A549 (cell line): ENCODE data around the gene TSPEAR. TPM values are rescaled to one million over a fixed set of nuclear protein-coding genes. Genes with fewer than 3 reads are reported as not detected.

ENCODE experiments used
- ATAC-seq, 2 experiments: fragments of 200-7000 bp in 1 of 2; fragments of >200 bp in 1 of 2; cut with Nextera tagmentation in 1 of 2; cut with Tn5 transposase in 1 of 2; 3 replicates each; pipeline versions ENCODE4 v1.8.0 to v1.9.1; 2018 to 2020; ENCODE audit warnings: mild to moderate bottlenecking in 1 of 2, moderate library complexity in 1 of 2
- CTCF ChIA-PET: fragments of 300-600 bp; sonication (Branson Sonifier 250); formaldehyde crosslinking; extraction: SDS; loops from one replicate; lab custom pipeline; 2021; ENCODE audit warnings: antibody characterized with exemption, inconsistent platforms; lab: Yijun Ruan, JAX
- POLR2A ChIA-PET: fragments of 350-600 bp; formaldehyde crosslinking; extraction: SDS; loops from one replicate; lab custom pipeline; 2021; ENCODE audit warnings: antibody characterized with exemption, inconsistent platforms; lab: Yijun Ruan, JAX
- DNase-seq, 2 experiments: peaks; one replicate each; pipeline versions ENCODE4 v3.0.0 to v3.0.0-alpha.2; 2011 to 2016; ENCODE audit warnings: low read depth in 1 of 2, low spot score in 1 of 2
- FAIRE-seq: peaks from 2 replicates; lab custom pipeline; 2011; peaks lifted over from hg19 to GRCh38; lab: Jason Lieb, UNC
- H3K27ac ChIP-seq, 2 experiments: fragments of >200 bp; sonication (Bioruptor Twin); formaldehyde crosslinking; 3 replicates each; pipeline ENCODE4 v1.5.1; 2016 to 2017
- H3K4me1 ChIP-seq: fragments of >200 bp; sonication (Bioruptor Twin); formaldehyde crosslinking; 3 replicates; pipeline ENCODE4 v1.6.1; 2016
- H3K4me2 ChIP-seq: fragments of >200 bp; sonication (Bioruptor Twin); formaldehyde crosslinking; 3 replicates; pipeline ENCODE4 v1.6.1; 2016
- H3K4me3 ChIP-seq: fragments of >200 bp; sonication (Bioruptor Twin); formaldehyde crosslinking; 3 replicates; pipeline ENCODE4 v1.5.1; 2016
- H3K9me3 ChIP-seq: fragments of >200 bp; sonication (Bioruptor Twin); formaldehyde crosslinking; 3 replicates; pipeline ENCODE4 v1.6.1; 2016
- BHLHE40 ChIP-seq: IDR thresholded peaks from 2 replicates; pipeline ENCODE4 v1.6.1; 2012; ENCODE audit warnings: low read depth, low read length, inconsistent platforms
- CBX8 ChIP-seq: fragments of 200-600 bp; sonication (generic); IDR thresholded peaks from 2 replicates; pipeline ENCODE4 v1.6.1; 2016
- EHMT2 ChIP-seq: fragments of 200-600 bp; sonication (generic); IDR thresholded peaks from 2 replicates; pipeline ENCODE4 v1.6.1; 2016; ENCODE audit warnings: antibody characterized with exemption, low read depth, mild to moderate bottlenecking, moderate library complexity
- EP300 ChIP-seq, 2 experiments: fragments of >200 bp; sonication (Bioruptor Twin); formaldehyde crosslinking; IDR thresholded peaks; 2 replicates in 1 of 2; 3 replicates in 1 of 2; pipeline ENCODE4 v1.6.1; 2016 to 2017
- ESRRA ChIP-seq: fragments of 150-350 bp; IDR thresholded peaks from 2 replicates; pipeline ENCODE4 v1.6.1; 2014; ENCODE audit warnings: mild to moderate bottlenecking, low read length, borderline replicate concordance
- FOXS1 ChIP-seq: fragments of 250-450 bp; sonication (Bioruptor Pico); IDR thresholded peaks from 2 replicates; pipeline ENCODE4 v1.5.0; 2020; ENCODE audit warnings: mild to moderate bottlenecking, moderate library complexity
- HDAC2 ChIP-seq: fragments of 200-600 bp; sonication (generic); IDR thresholded peaks from 2 replicates; pipeline ENCODE4 v1.6.1; 2016
- NR3C1 ChIP-seq: fragments of >200 bp; sonication (Bioruptor Twin); formaldehyde crosslinking; IDR thresholded peaks from 3 replicates; pipeline ENCODE4 v1.6.1; 2017
- PBX3 ChIP-seq: IDR thresholded peaks from 2 replicates; pipeline ENCODE4 v1.6.1; 2012
- RAD21 ChIP-seq, 2 experiments: fragments of >200 bp in 1 of 2; sonication (Bioruptor Twin) in 1 of 2; formaldehyde crosslinking in 1 of 2; IDR thresholded peaks in 1 of 2; conservative IDR thresholded peaks in 1 of 2; 2 replicates in 1 of 2; 3 replicates in 1 of 2; pipeline ENCODE4 v1.6.1; 2012 to 2018; ENCODE audit warnings: inconsistent platforms in 1 of 2
- REST ChIP-seq: fragments of 200-600 bp; sonication (generic); IDR thresholded peaks from 2 replicates; pipeline ENCODE4 v1.6.1; 2016; ENCODE audit warnings: antibody characterized with exemption, mild to moderate bottlenecking, moderate library complexity
- TFCP2L1 ChIP-seq: fragments of 250-450 bp; sonication (Bioruptor Pico); IDR thresholded peaks from 2 replicates; pipeline ENCODE4 v1.5.0; 2021; ENCODE audit warnings: mild to moderate bottlenecking
- ZC3H11A ChIP-seq: fragments of 450-650 bp; IDR thresholded peaks from 2 replicates; pipeline ENCODE4 v1.6.1; 2014; ENCODE audit warnings: antibody characterized with exemption, mild to moderate bottlenecking
- ZFP36 ChIP-seq: fragments of 450-650 bp; IDR thresholded peaks from 2 replicates; pipeline ENCODE4 v1.6.1; 2014; ENCODE audit warnings: borderline replicate concordance; ENCODE audit not compliant: partially characterized antibody
- WGBS: methylation state at CpG from one replicate; pipeline ENCODE4 v1.1.6; 2017; ENCODE audit errors: missing lambda C conversion rate; 5-methylcytosine and 5-hydroxymethylcytosine counted together
- polyA plus RNA-seq, 4 experiments: library from polyadenylated mRNA; depleted of rRNA in 3 of 4; stranded (reverse); fragments of >200 nt; fragmentation: RNase III in 1 of 4; extraction: RNeasy Plus Mini Kit Qiagen cat#74134 plus additional on column Dnase treatment in 1 of 4; gene quantifications; 2 replicates in 3 of 4; 3 replicates in 1 of 4; pipeline ENCODE4 v1.2.3, GENCODE V29; 2011 to 2017

TSPEAR gene
- polyA plus RNA-seq, 2 of the 4 experiments (the other 2 are of a cell fraction) = not detected

GRCh38 chr21:44702973-44703730 lies 8.2 kb downstream of the TSPEAR start (continued):
- TF ChIP-seq REST (no peak), ZFP36 (no peak), ESRRA (no peak), EHMT2 (no peak), PBX3 (no peak)

- FAIRE-seq = no peak
- CTCF ChIA-PET = no interaction called here
- POLR2A ChIA-PET = no interaction called here
- Histone ChIP-seq H3K4me3 (no peak overlapping the region), H3K27ac (no peak overlapping the region), H3K9me3 (no peaks in the 10 kb centered on the region), H3K4me2 (no peak overlapping the region), H3K4me1 (no peaks in the 10 kb centered on the region)
- TF ChIP-seq RAD21 (conservative IDR thresholded peaks at IDR 0.05 in 1 of 2, IDR thresholded peaks at IDR 0.05 in 1 of 2) (no peak), NR3C1 (no peak), EP300 (IDR thresholded peaks at IDR 0.05) (no peak), ZC3H11A (no peak), REST (no peak), PBX3 (no peak), ESRRA (no peak), CBX8 (no peak), TFCP2L1 (no peak), BHLHE40 (no peak), FOXS1 (CRISPR knock-in tag) (no peak), HDAC2 (no peak)
- 69% methylated on average over 6 of the region's 22 CpGs for WGBS
- no peak for DNase-seq
- peak in 1 of 2 experiments; percentile 22; a peak in 2 of 6 replicates for ATAC-seq
Measured at GRCh38 chr21:44702111-44702972, 9.0 kb downstream of the TSPEAR start.
